CD4-positive, alpha-beta T cell treated with Interleukin-12 subunit alpha and Interleukin-12 subunit beta, for 1 hour (primary cell): Measurements from ENCODE around the gene NEU4.
"Not testable (repeated sequence)": the region's sequence is repeated elsewhere in the genome, so short reads cannot be mapped to it uniquely, and the experiment has no call there.

ENCODE experiments used
- DNase-seq: peaks from one replicate; pipeline ENCODE4 v3.0.0-alpha.2; 2020

Gene NEU4

DNA sequence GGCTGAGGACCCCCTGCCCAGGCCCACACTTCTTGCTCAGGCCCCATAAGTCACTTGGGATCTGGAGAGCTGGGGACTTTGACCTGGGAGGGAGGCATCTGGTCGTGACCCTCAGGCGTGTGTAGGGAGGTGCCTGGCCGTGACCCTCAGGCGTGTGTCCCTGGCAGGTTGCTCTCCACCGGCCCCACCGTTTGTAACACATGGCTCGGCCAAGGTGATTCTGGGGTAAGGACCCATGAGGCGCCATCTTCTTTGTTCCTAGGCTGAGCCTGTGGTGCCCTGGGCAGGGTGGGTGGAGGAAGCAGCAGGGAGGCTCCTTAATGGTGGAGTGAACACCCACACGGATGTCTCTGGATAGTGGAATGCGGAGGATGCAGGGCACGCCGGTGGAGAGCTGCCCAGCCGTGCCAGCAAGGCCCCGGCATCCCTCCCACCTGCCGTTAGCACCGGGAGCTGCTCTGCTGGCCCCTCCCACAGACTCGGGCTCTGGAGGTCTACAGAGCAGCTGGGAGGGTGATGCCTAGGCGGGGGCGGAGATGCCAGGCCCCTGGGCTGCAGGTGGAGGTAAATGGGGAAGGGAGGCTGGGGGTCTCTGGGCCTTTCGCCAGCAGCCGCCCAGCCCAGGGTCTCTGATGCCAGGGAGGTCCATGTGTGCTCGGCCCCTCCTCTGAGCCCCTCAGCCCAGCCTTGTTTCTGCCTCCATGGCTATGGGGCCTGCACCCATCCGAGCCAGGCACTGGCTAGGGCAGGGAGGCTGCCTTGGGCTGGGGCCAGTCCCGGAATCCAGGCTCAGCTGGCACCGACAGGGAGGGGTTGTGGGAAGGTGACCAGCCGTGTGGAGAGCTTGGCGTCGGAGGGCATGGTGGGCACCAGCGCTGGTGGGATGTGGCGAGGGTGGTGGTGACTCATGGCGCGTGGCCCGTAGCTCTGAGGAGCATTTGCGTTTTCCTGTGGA is 33.5 kb upstream of the NEU4 start:
- no peak for DNase-seq

GRCh38 chr2:241776336-241777169 is 32.4 kb upstream of the NEU4 start, which contains the start of gene GAL3ST2:
Gene GAL3ST2, plus strand, starts transcription at chr2:241776822. Its CDS starts 134 bp downstream, at chr2:241776956.
- no peak for DNase-seq

DNA sequence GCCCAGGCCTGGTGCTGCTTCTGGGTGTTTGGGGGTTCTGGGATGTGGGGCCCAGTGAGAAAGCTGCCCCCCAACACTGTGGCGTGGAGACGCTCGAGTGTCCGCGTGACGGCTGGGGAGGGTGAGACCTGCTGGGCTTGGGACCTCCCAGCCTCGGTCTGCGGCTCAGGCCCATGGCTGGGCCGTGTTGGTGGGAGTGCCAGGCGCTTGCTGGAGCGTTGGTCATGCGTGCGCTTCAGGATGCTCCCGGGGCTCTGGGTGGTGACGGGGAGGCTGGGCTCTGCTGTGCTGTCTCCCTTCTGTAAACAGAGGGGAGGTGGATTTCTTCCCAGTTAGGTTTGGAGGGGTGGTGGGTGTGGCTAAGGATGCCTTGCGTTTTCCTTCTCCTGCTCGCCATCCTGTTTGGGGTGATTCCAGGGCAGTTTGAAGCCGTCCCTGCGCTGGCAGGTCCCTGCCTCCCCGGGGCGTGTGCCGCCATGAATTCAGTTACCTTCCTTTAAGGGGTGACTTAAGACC is 31.8 kb upstream of the NEU4 start:
- no peak for DNase-seq

DNA sequence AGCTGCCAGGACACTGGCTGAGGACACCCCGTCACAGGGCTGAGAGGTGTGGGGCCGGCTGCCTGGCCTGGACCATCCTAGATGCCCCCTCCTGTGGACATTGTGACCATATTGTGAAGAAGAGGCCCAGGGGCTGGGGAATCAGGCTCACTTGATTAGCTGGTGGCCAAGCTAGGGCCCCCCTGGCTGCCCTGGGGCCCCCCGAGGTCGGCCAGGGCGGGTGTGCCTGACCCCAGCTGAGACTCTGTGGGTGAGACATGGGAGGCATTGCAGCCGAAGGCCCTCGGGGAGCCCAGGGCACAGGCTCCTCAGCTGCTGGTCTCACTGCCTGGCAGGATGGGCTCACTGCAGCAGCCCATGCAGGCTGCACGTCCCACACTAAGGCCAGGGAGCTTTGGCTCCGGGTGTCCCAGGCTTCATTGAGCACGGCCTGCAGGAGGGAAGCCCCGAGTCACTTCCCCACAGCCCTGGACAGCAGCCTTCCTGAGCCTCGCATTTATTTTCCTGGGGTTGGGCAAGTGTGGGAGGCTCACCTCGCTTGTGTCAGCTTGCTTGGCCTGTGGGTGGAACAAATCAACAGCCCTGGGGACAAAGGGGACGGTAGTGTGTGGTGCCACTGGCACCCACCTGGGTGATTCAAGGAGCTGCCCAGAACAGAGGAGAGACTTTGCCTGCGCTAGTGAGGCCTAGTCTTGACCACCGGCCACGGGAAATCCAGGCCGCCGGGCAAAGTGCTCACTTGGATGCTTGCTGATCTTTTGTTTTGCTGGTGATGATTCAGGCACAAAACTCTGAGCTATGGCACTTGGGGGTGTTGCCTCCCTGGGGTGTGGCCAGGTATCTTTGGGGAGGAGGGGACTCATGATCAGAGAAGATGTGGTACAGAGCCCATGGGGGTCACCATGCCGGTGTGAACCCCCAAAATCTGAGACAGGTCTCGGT is 31.0 kb upstream of the NEU4 start:
- no peak for DNase-seq

DNA sequence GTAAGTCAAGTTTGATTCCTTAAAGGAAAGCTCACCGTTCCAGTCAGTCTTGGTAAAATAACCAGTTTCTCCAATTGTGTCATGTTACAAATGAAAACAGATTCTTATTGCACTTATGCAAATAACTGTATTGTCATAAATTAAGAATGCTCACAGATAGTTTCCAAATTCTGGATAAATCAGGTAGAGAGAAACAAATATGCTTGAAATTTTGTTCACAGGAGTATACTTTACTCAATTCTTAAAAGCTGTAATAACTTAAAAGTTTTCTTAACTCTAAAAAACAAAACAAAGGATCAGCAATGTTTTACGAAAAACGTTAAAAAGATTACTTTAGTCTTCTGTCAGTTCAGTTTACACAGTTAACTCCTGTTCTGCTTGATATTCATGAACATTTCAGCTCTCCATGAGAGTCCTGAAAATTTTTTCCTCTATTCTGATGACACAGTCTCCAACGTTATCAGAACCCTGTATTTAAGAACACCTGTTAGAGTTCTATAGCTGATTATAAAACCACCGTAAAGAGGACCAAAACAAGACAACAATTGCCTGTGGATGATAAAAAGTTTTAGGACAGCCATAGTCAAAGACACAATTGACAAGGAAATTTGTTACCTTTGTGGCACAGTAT is 27.9 kb upstream of the NEU4 start:
- no peak for DNase-seq

GRCh38 chr2:241782053-241782452 is 26.9 kb upstream of the NEU4 start:
- not testable (repeated sequence) for DNase-seq

DNA sequence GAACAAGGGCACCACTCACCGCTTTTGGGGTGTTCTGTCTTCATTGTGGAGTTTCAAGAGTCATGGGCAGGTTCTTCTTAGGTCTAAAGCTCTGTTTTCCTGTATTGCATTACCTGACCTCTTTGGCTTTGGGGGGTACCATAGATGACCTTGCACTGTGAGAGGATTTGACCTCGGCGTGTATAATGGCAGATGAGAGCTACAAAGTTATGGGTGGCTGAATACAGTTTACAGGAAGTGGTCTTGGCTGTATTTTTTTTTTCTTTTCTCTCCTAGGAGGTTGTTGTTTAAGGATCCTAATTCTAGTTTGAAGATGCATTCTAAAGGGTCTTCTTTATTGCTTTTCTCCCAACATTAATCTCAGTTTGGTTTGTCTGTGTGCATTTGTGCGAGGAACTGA is 20.9 kb upstream of the NEU4 start:
- DNase-seq = no peak

DNA sequence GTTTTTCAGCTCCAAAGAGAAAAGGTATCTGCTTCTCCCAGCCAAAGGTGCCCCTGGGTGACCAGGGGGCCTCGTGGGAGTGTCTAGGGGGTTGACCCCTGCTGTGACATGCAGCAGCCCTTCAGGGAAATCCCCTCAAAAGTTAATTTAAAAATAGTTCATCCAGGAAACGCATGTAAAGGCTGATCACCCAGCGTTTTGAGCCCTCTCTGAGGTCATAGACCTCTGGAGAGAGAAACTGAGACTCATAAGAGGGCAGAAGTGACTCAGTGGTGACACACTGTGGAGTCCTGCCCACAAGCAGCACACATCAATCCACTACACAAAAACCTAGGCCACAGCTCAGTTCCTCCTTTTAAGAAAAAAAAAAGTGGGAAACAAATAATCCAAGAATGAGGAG is 20.4 kb upstream of the NEU4 start:
- peak; percentile 26 for DNase-seq

- DNase-seq = not testable (repeated sequence)
These were observed 17.6 kb upstream of the NEU4 start for GRCh38 chr2:241791385-241791784.

DNA sequence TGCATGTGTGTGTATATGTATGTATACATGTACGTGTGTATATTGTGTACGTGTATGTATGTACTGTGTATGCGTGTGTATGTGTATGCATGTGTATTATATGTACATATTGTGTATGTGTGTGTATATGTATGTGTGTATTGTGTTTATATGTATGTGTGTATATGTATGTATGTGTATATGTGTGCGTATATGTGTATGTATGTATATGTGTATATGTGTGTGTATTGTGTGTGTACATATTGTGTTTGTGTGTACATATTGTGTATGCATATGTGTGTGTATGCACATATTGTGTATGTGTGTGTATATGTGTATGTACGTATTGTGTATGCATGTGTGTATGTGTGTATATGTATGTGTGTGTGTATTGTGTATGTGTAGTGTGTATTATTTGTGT is 15.6 kb upstream of the NEU4 start:
- no peak for DNase-seq

DNA sequence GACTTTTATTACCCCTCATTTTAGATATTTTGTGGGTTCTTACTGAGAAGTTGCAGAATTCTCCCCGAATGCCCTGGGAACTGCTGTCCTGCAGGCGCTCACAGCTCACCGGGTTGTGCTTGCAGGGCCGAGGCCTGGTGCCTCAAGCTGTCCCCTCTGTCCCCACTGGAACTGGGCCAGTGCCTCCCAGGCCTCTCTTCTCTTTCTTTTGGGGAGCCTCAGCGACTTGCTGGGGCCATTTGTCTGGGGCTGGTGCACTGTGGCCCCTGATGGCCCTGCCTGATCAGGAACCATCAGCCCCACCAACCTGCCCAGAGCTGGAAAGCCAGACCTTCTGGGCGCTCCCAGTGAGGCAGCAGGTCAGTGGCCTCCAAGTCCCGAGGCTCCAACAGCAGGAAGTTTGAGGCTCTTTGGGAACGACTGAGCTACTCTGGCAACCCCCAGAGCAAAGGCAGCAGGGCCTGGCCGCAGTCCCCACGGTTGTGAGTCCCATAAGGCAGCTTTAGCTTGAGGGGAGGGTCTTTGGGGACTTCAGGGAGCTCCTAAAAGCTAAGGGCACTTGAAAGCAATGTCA is 14.7 kb upstream of the NEU4 start:
- DNase-seq = no peak

DNA sequence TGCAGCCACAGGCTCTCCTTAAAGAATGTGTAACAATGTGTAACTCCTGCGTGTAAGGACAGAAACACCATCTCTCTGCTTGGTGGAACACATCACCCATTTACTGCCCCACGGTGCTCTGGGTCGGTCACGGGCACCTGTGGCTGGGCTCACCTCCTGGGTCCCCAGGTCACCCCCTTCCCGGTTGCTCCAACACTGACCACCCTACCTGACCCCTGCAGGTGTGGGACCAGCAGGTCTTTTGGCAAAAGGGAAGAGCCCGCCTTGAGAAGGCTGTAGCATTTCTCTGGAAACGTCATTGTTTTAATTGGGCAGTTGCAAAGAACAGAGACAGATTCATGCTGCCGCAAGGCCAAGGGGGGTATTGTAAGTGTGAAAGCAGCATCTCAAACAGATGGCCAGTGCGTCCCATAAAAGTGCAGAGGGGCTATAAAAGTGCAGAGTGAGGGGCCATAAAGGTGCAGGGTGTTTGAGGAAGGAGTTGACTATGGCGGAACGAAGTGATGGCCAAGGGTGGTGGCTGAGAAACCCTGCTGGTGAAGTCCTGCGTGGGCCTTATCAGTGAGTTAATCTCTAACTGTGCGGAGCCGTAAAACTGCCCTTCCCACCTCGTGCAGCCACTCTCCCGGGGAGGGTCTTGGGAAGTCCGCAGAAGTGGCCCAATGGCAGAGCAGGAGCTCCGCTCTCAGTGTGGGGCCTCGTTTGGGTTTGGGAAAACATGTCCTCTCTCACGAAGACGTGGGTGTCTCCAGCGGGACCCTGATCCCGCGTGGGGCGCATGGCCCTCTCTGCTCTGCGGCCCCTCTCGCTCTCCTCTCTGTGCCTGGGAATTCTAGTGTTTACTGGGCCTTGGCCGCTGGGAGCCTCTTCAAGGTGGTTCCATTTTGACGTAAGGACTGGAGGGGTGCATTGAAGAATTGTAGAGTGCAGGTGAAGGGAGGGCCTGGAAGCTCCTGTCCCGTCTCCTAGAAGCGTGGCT is 13.7 kb upstream of the NEU4 start:
- no peak for DNase-seq

GRCh38 chr2:241796209-241796608 is 12.8 kb upstream of the NEU4 start:
- no peak for DNase-seq

DNA sequence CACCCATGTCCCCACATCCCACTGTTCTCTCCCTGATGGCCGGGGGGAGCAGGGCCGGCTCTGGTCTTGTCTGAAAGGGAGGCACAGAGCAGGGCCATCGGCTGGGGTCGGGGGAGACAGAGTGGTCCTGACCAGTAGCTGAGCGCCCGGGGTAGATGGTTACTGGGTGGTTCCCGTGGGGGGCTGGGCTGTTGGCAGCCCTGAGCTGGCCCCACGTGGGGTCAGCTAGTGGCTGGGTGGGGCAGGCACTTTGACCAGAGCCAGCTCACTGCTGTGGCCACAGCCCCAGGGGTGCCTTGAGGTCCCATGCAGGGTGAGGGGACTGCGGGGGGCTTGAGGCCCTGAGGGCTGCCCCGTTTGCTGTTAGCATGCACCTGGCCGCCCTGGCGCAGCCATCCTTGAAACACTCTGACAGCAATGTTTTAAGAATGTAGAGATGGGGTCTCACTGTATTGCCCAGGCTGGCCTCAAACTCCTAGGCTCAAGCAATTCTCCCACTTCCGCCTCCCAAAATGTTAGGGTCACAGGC is 12.3 kb upstream of the NEU4 start:
- DNase-seq = no peak

GRCh38 chr2:241797441-241798080 is 11.4 kb upstream of the NEU4 start:
- no peak for DNase-seq

DNA sequence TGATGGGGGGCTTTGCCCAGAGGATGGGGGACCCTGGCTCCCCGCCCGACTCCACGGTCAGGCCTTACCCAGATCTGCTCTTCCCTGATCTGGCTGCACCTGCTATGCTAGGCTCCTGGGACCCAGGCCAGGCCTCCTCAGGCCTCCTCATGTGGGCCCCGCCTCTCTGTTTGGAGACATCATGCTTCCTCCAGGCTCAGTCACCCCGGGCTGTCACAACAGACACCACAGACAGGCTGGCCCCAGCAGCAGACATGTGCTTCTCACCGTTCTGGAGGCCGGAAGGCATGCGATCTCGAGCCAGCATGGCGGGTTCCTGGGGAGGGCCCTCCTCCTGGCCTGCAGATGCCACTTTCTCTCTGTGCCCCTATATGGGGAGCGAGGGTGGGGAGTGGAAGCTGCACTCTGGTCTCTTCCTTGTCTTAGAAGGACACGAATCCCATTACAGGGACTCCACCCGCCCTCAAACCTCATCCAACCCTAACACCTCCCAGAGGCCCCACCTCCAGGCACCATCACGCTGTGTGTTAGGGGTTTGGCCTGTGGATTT is 10.8 kb upstream of the NEU4 start:
- DNase-seq = no peak

DNA sequence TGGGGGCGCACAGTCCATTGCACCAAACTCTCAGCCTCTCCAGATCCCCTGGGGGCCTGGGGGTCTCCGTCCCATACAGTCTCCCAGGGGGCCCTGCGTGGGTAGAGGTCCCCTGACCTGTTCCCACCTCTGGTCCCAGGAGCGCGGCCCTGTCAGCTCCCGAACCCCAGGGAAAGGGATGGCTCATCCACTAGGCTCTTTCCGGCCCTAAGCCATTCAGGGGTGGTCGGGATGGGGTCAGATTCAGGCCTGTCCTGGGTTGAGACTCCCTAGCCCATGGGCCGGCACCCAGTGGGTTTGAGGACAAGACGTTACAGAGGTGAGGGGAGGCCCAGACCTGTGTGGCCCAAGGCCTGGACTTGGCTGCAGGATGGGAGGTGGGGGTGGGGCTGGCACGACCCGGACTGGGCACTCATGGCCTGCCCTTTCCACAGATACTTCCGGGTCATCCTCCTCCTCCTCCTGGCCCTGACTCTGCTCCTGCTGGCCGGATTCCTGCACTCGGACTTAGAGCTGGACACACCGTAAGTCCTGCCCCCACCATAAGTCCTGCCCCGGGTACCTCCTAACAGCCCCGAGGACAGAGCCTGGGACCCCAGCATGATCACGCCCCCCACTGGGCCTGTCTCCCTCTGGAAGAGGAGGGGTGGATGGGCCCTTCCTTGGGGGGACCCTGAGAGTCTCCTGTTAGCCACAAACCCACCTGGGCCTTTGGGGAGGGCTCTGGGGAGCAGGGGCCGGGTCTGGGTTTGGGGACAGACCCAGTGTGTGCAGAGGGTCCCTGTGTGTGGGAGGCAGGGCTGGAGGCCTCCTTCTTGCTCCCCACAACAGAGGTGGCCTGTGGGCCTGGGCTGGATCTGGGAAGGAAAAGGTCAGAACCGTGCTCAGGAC is 10.1 kb upstream of the NEU4 start:
- no peak for DNase-seq
